GM19395 (cell line): Measurements from ENCODE around the gene TPD52L1.
"Not testable (repeated sequence)": the region's sequence is repeated elsewhere in the genome, so short reads cannot be mapped to it uniquely, and the experiment has no call there.

ENCODE experiments used
- ATAC-seq: cut with Tn5 transposase; IDR thresholded peaks from one replicate; pipeline ENCODE4 v1.9.1; 2021; ENCODE audit warnings: mild to moderate bottlenecking, moderate library complexity; ENCODE audit not compliant: unreplicated experiment

The TPD52L1 gene

GRCh38 chr6:125264476-125264875 lies 110.9 kb downstream of the TPD52L1 start:
- ATAC-seq, result no peak

GRCh38 chr6:125267806-125268523 lies 114.4 kb downstream of the TPD52L1 start:
- ATAC-seq, result no peak

GRCh38 chr6:125268765-125269164 lies 115.2 kb downstream of the TPD52L1 start:
- ATAC-seq, result no peak

- ATAC-seq, result no peak
Observed at GRCh38 chr6:125269328-125269985, 115.9 kb downstream of the TPD52L1 start.

- no peak for ATAC-seq
Observed at GRCh38 chr6:125270380-125270779, 116.8 kb downstream of the TPD52L1 start.

- no peak for ATAC-seq
Observed at GRCh38 chr6:125271486-125272159, 118.0 kb downstream of the TPD52L1 start.

GRCh38 chr6:125273251-125273650 lies 119.7 kb downstream of the TPD52L1 start:
- ATAC-seq, result no peak

- no peak for ATAC-seq
Observed at GRCh38 chr6:125273965-125274364, 120.4 kb downstream of the TPD52L1 start.

GRCh38 chr6:125274935-125275334 lies 121.4 kb downstream of the TPD52L1 start:
- no peak for ATAC-seq

- ATAC-seq, result no peak
Observed at GRCh38 chr6:125275779-125276178, 122.2 kb downstream of the TPD52L1 start.

- no peak for ATAC-seq
Observed at GRCh38 chr6:125277838-125278237, 124.3 kb downstream of the TPD52L1 start.

- no peak for ATAC-seq
Observed at GRCh38 chr6:125279961-125280360, 126.4 kb downstream of the TPD52L1 start.

GRCh38 chr6:125280370-125281035 lies 126.9 kb downstream of the TPD52L1 start:
- ATAC-seq, result not testable (repeated sequence)

- not testable (repeated sequence) for ATAC-seq
Observed at GRCh38 chr6:125282470-125282869, 128.9 kb downstream of the TPD52L1 start.

- ATAC-seq, result no peak
Observed at GRCh38 chr6:125285353-125285752, 131.8 kb downstream of the TPD52L1 start.

GRCh38 chr6:125285936-125286335 lies 132.4 kb downstream of the TPD52L1 start:
- ATAC-seq, result no peak

GRCh38 chr6:125287718-125288117 lies 134.1 kb downstream of the TPD52L1 start:
- no peak for ATAC-seq

- ATAC-seq, result no peak
Observed at GRCh38 chr6:125293587-125293986, 140.0 kb downstream of the TPD52L1 start.

- no peak for ATAC-seq
Observed at GRCh38 chr6:125294036-125294435, 140.5 kb downstream of the TPD52L1 start.

- no peak for ATAC-seq
Observed at GRCh38 chr6:125294925-125295324, 141.4 kb downstream of the TPD52L1 start.

GRCh38 chr6:125296471-125296870 lies 142.9 kb downstream of the TPD52L1 start:
- no peak for ATAC-seq
